Measurements from ENCODE around the gene TEX13D.
"Not testable (repeated sequence)": the region's sequence is repeated elsewhere in the genome, so short reads cannot be mapped to it uniquely, and the experiment has no call there.

Gene TEX13D

DNA sequence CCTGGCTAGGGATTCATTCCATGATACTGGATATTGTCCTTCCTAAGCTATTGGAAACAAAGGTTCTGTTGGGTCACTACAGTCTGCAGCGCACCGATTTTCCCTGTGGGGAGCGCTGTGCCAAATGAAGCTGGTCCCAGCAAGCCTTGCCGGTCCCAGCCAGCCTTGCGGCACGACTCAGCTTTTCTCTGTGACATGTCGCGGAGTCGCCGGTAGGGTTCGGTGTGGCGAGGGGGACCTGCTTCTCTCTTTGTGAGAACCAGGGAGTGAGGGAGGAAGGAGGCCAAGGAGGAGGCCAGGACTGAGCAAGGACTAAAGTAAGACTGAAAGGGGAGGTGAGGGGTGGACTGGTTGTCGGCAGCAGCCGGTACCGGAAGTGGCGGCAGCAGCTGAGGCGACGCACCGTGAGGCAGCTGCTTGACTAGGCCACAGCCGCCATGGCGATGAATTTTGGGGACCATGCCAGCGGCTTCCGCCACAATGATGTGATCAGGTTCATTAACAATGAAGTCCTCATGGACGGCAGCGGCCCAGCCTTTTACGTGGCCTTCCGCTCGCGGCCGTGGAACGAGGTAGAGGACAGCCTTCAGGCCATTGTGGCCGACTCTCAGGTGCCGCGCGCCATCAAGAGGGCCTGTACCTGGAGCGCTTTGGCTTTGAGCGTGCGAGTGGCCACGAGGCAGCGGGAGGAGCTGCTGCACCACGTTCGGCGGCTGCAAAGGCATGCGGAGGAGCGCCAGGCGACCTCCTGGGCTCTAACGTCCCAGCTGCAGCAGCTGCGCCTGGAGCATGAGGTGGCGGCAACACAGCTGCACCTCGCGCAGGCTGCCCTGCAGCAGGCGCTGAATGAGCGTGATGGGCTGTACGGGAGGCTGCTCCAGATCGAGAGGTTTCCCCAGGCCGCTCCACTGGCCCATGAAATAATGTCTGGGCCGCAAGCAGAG, at the start of gene TEX13D:
Gene TEX13D (plus strand): TSS at position 180 of the 944 bp plus-strand sequence. CDS start 258 bp downstream, at position 438.
- DNase-seq, result no peak

DNA sequence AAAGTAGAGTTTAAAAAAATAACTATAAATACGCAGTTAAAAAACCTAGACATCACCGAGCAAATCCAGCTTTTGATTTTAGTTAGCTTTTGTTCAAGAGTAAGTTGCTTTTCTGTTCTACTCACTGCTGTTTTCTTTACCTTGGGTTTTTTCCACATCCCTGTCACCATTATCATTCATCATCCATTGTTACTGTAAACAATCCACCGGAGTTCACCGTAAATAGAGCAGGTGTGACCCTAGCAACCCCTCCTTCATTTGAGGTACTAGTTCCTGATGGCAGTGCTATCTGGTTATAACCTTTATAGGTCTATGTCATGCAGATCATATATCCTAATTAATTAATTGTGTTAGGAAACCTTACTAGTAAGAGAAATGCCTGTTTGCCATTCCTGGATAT, 43.0 kb upstream of the TEX13D start:
- DNase-seq, result no peak

DNA sequence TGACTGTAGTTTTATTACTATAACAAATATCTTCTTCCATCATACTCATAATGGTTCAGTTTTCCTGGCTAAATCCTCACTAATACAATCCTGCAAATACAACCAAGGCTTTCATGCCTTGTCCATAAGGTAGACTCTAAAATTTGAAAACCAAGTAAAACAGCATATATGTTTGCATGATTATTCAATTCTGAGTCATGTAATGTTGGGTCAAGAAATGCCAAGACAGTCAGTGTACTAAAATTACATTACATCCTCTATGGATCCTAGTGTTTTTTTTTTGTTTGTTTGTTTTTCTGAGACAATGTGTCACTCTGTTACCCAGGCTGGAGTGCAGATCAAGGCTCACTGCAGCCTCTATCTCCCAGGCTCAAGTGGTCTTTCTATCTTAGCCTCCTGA, 38.6 kb upstream of the TEX13D start:
- DNase-seq, result no peak

DNA sequence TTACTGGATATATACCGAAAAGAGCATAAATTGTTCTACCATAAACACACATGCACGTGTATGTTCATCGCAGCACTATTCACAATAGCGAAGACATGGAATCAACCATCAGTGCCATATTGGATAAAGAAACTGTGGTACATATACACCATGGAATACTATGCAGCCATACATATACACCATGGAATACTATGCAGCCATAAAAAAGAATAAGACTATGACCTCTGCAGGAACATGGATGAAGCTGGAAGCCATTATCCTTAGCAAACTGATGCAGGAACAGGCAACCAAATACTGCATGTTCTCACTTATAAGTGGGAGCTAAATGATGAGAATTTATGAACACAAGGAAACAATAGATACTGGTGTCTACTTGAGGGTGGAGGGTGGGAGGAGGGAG, 33.1 kb upstream of the TEX13D start:
- DNase-seq, result not testable (repeated sequence)

DNA sequence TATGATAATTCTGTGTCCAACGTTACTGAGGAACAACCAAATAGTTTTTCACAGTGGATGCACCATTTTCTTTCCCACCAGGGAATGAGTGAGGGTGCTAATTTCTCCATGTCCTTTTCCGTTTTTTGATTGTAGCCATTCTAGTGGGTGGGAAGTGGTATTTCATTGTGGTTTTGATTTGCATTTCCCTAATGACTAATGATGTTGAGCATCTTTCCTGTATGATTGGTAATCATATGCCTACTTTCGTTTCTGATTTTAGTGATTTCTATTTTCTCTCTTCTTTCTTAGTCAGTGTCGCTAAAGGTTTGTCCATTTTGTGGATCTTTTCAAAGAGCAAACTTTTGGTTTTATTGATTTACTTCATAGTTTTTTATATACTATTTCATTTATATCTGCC, 32.1 kb upstream of the TEX13D start:
- no peak for DNase-seq

DNA sequence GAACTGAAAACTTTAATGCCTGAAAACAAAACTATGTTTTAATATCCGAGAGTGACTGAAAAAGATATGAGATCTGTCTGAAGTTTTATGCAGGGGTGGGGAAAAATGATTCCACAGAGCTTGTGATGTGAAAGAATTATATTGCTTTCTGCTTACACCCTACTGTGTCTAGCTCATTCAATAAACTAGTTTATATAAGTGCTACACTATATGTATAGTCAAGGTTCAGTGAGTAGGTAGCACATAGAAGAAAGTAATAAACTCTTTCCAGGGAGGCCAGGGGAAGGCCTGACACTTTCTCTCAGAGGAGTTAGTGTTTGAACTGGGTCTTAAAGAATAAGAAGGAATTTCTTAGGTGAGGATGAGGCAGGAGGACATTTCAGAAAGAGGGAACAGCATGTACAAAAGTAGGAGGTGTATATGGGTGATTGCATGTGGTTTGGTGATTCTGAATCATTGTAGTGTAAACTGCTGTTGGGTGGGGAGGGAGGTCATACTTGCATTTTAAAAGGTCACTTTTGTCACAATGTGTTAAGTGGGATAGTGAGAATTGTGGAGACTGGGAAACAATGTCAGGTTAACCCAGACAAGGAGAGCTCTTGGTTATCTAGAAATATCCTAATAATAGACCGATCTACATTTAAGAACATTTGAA, 25.1 kb upstream of the TEX13D start:
- DNase-seq, result no peak

DNA sequence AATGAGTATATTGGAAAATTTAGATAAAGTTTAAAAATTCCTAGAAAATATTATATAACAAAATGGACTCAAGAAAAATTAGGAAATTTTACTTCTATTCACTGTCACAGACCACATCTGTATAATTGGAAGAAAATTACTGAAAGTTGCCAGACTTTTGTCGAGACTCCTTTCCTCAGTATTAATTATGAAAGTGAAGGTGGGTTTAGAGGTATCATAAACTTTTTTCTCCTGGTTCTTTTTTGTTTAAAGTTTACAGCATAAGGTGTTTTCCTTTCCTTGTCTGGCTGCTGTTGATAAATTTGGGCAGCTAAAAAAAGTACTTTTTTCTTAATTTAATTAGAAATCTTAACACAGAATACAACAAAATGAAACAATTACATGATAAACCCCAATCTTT, 6.7 kb upstream of the TEX13D start:
- DNase-seq, result no peak

DNA sequence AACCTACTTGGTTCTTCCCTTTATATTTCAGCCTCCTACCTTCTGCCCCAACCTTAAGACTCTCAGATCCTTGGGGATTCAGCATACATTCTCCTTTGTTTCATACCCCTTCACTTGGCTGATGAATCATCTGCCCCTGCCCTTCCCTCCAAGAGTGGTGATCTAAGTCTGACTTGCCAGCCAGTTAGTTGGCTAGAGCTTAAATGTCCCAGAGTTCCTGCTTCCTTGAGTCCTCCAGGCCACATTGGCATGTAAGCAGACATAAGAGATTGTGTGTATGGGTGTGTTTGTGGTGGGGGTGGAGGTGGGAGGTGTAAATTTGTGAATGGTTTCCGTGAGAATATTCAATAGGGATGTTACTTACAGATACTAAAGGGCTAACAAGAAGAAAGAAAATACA, 3.7 kb upstream of the TEX13D start:
- DNase-seq, result no peak

DNA sequence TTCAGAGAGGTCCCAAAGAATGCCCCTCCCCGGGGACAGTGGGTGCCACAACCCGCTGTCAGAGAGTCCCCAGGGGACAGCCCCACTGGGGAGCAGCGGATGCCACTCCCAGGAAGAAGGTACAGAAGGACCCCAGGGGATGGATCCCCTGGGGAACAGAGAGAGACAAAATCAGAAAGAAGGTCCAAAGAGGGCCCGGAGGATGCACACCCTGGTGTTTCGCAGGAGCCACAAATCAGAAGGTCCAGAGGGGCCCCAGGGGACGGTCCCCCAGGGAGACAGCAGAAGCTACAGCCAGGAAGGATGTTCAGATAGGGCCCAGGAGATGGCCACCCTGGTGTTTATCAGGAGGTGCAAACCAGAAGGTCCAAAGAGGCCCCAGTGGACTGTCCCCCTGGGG, 1.4 kb downstream of the TEX13D start:
- no peak for DNase-seq

DNA sequence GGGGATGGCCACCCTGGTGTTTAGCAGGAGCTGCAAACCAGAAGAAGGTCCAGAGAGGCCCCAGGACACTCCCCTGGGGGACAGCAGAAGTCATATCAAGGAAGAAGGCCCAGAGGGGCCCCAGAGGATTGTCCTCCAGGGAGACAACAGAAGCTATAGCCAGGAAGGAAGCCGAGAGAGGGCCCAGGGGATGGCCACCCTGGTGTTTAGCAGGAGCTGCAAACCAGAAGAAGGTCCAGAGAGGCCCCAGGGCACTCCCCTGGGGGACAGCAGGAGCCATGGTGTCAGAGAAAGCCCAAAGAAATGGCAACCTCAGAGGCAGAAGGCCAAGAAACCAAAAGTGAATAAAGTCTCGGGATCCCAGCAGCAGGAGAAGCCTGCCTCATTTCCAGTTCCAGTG, 2.1 kb downstream of the TEX13D start:
- DNase-seq, result not testable (repeated sequence)

DNA sequence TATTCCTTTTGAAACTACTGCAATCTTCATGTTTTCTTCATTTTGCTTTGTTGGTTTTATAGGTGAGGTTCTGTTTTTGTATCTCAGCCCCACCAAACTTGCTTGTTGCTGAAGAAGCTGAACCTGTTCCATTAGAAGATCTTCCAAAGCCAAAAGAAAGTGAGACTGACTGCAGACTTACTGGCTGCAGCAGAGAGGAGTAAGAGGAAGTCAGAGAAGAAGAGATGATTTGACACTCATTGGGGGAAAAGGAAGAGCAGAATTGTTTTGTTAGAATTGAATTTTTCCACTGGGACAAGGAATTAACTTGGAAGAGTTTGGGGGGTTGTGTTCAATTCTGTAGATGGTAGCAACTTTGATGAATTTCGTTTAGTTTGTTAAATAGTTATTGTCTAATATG, 3.1 kb downstream of the TEX13D start:
- DNase-seq, result no peak

DNA sequence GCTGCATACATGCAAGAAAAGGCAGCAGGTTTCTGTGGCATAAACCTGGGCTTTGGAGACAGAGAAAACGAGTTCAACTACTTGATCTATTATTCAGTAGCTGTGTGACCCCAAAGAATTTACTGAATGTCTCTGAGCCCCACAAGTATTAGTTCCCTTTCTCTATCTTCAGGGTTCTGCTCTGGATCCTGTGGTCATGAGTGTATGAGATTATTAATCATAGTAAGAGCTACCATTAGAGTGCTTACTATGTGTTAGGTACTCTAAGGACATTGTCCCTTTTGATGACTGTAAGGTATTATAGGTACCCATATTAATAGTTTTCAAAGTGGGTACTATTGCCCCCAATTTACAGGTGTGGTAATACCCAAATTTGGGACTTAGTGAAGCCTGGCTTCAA, 5.5 kb downstream of the TEX13D start:
- no peak for DNase-seq

DNA sequence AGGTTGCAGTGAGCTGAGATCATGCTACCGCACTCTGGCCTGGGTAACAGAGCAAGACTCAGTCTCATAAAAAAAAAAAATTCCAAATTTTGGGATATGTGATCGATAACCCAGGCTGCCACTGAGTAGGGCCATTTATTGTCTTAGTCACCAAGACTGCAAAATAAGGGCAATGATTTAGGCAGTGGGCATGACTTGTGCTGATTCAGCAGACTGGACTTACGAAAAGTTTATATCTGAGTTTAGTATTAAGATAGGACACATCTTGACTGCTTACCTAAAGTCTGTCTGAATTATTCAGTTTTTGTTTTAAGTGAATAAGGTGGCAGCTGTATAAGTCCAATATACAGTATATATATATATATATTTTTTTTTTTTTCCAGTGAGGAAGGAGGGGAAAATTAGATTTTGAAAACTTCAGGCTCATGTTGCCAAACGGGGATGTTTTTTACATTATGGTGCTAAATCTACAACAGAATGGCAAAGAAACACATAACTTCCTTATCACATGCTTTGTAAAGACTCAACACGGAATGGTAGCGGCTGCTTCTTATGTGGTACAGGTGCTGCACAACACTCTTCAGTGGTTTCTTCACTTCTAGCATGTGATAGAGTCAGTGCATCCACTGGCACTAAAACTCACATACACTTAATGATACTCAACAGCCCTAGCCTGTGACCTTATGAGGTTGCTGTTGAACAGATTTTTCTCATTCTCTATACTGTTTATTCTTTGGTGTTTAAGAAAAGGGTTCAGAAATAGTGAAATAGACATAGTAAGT, 6.5 kb downstream of the TEX13D start:
- DNase-seq, result no peak

DNA sequence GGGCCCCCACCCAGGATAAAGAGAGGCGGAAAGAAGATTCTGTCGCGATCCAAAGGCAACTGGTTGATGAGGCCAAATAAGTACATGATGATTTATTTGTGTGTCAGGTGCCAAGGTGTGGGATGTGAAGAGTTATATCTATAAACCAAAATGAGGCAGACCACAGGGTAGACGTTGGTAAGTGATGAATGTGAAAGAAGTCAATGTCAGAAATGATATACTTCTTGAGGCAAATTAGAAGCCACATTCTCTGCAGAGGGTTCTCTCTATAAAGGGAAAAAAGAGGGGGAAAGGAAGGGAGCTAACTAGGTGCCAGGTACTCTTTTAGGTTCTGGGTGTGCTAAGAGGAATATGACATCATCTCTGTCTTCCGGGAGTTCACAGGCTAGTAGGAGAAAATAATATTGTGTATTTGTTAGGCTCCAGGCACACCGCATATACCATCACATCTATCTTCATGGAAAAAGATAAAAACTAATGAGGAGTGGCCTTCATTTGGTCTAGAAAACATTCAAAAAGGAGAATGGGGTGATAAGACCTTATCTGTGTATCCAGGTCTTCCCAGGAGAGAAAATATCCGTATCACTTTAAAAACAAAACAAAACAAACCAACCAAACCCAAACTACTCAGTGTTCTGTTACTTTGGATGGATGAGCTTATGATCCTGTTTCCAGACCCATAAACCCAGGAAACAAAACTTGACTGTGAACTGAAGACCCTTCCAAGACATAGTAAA, 9.1 kb downstream of the TEX13D start:
- no peak for DNase-seq

DNA sequence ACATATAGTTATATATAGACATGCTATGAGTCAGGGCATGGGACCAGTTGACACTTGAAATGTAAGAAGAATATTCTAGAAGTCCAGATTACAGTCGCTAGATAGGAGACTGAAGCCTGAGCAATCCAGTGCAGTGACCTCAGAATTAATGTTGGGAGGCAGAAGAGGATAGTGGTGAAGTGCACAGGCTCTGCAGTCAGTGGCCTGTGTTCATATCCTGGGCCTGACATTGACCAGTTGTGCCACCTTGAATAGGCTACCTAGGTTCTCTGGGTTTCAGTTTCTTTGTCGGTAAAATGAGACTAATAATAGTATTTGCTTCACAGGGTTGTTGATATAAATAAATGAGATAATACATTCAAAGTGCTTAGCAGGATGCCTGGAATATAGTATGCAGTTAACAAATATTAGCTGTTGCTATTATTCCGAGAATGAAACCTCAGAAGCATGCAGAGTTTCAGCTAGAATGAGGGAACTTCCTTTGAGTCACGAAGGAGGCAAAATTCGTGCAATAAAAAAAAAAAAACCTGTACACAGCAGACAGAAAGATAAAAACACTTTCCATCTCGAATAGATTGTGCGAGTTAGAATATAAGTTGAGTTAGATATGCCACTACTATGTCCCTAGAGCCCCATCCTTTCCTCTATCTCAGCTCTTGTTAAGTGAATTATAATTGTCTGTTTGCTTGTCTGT, 9.9 kb downstream of the TEX13D start:
- DNase-seq, result no peak

DNA sequence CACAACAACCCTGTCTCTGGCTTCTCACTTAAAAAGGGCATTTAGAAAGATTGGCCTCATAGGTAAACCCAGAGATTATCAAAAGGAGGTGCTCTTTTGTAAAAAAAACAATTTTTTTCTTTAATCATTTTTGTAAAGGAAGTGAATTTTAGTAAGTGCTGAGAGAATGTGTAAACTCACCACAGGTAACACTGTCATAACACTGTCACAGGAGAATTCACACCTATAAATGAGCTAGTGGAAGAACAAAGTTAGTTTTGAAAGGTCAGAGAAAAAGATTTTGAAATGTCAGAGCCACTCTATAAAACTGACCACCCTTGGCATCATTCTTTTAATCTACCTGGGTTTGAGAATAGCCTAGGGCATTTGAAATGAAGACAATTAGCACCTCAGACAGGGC, 10.6 kb downstream of the TEX13D start:
- no peak for DNase-seq

DNA sequence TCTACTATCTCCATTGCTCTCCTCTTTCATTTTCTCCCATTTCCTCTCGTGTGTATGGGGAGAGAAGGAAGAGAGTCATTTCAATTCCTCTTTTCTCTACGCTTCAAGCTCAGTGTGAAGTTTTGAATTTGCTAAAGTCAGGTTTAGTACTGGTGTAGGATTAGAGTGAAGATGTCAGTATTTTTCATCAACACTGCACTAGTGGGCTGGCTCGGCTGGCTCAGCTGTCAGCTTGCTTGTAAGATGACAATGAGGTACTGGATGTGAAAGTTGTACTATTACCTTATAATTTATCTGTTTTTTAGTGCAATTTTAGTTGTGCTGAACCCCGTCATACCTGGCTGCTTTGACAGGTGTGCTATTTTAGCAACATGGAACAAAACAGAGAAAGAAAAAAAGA, 11.8 kb downstream of the TEX13D start:
- peak in 20 of 56 donors; percentile 1 to 60 (median 27) for DNase-seq

DNA sequence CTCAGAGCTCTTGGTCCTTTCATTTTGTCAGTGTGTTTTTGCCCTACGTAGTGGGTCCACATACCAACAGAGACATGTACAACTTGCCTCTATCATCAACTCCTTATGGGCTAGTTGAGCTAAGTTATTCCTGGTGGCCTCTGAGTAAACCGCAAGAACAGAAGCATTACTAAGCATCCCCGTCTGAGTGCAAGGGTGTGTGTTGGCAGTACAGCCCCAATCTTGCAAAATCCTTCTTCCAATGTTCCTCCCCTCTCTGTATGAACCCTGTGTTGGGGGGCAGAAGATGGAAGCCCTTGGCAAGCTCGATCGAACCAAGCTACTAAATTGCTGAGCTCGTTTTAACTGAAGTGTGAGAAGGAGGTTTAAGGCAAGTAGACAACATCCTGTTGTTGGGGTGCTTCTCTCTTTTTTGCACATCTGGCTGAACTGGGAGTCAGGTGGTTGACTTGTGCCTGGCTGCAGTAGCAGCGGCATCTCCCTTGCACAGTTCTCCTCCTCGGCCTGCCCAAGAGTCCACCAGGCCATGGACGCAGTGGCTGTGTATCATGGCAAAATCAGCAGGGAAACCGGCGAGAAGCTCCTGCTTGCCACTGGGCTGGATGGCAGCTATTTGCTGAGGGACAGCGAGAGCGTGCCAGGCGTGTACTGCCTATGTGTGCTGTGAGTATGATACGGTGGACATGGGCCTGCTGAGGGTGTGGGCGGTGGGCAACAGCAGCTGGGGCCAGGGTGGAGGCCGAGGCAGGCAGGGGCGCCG, 13.8 kb downstream of the TEX13D start, which contains the start of gene SH2D1A:
Gene SH2D1A (plus strand): TSS at position 447 of the 760 bp plus-strand sequence. CDS start 80 bp downstream, at position 527.
- no peak for DNase-seq

DNA sequence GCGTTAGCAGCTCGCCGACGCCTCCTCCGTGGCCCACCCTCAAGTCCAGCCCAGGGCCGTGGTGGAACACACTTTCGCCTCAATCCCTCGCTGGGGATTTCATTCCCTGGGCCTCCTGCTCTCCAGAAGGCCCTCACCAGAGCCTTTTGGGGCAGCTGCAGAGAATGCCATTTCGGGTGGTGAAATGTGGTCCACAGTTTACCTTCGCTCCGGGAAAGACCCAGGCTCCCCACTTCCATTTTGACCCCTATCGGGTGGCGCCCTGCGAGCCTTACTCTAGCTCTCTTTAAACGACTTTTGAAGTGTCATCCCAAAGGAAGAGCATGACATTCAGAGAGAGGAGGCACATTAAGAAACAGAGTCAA, 14.4 kb downstream of the TEX13D start:
- DNase-seq, result no peak

DNA sequence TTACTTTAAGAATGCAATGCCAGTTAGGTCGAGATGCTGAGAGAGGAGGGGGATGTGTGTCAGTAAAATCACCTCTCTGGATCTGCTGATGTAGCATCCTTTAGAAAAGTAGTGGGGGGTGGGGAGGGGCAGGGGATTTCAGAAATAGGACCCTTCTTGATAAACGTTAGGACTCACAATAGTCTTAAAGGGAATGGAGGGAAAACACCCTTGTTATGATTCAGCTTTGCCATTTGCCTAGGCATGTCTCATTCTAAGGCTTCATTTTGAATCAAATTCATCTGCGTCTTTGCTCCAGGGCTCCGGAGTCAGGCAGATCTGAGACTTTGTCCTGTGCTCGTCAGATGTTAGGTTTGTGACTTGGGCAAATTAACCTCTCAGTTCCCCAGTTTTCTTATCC, 14.8 kb downstream of the TEX13D start:
- DNase-seq, result no peak
